HEK293 (cell line): ENCODE data around the gene ENAH.

Source experiments
- CTCF ChIA-PET: fragments of 350-600 bp; formaldehyde crosslinking; extraction: SDS; loops from one replicate; lab custom pipeline; 2021; ENCODE audit warnings: antibody characterized with exemption; lab: Yijun Ruan, JAX
- POLR2A ChIA-PET: fragments of 300-600 bp; formaldehyde crosslinking; extraction: SDS; loops from one replicate; lab custom pipeline; 2020; ENCODE audit warnings: antibody characterized with exemption, inconsistent platforms; lab: Yijun Ruan, JAX
- H3K27ac ChIP-seq: fragments of 200-500 bp; sonication (Bioruptor generic); 2 replicates; pipeline ENCODE4 v1.5.1; 2014; ENCODE audit warnings: low read depth, low read length, control low read depth, inconsistent platforms; ENCODE audit errors: extremely low read depth
- H3K36me3 ChIP-seq, 2 experiments: fragments of 200-500 bp in 1 of 2; sonication (Bioruptor generic) in 1 of 2; 1 replicate in 1 of 2; 2 replicates in 1 of 2; pipeline ENCODE4 v1.5.1; 2014 to 2017; ENCODE audit warnings: inconsistent platforms in 2 of 2, low read length in 2 of 2; ENCODE audit not compliant: control insufficient read depth in 2 of 2, insufficient read depth in 1 of 2
- H3K4me1 ChIP-seq: fragments of 200-500 bp; sonication (Bioruptor generic); 2 replicates; pipeline ENCODE4 v1.5.1; 2014; ENCODE audit warnings: mild to moderate bottlenecking, low read length, inconsistent platforms; ENCODE audit not compliant: control insufficient read depth, insufficient read depth
- H3K4me3 ChIP-seq: 2 replicates; pipeline ENCODE4 v1.5.1; 2011; ENCODE audit warnings: low read depth, mild to moderate bottlenecking, control low read depth, low read length, moderate library complexity
- H3K9me3 ChIP-seq: fragments of 200-500 bp; sonication (Bioruptor generic); 2 replicates; pipeline ENCODE4 v1.5.1; 2014; ENCODE audit warnings: low read depth, low read length, inconsistent platforms; ENCODE audit not compliant: control insufficient read depth, insufficient read depth
- BCL6B ChIP-seq: fragments of 450-650 bp; formaldehyde crosslinking; IDR thresholded peaks from 2 replicates; pipeline ENCODE4 v1.5.1; 2017; ENCODE audit warnings: missing biosample characterization, missing genetic modification characterization
- KLF1 ChIP-seq: fragments of 450-650 bp; formaldehyde crosslinking; IDR thresholded peaks from 2 replicates; pipeline ENCODE4 v1.5.1; 2016; ENCODE audit warnings: missing biosample characterization, missing genetic modification characterization
- MEIS1 ChIP-seq: sonication (generic); formaldehyde crosslinking; IDR thresholded peaks from 2 replicates; pipeline ENCODE4 v1.8.1; 2022; ENCODE audit warnings: missing genetic modification reagents, mild to moderate bottlenecking, borderline replicate concordance
- PRDM4 ChIP-seq: fragments of 450-650 bp; formaldehyde crosslinking; IDR thresholded peaks from 2 replicates; pipeline ENCODE4 v1.5.1; 2017; ENCODE audit warnings: missing biosample characterization, missing genetic modification characterization
- WT1 ChIP-seq: fragments of 450-650 bp; formaldehyde crosslinking; IDR thresholded peaks from 2 replicates; pipeline ENCODE4 v1.5.1; 2016; ENCODE audit warnings: missing biosample characterization, missing genetic modification characterization
- YY2 ChIP-seq: fragments of 450-650 bp; formaldehyde crosslinking; IDR thresholded peaks from 2 replicates; pipeline ENCODE4 v1.5.1; 2016; ENCODE audit warnings: missing biosample characterization, missing genetic modification characterization
- ZBTB17 ChIP-seq: fragments of 450-650 bp; formaldehyde crosslinking; IDR thresholded peaks from 2 replicates; pipeline ENCODE4 v1.5.1; 2016; ENCODE audit warnings: missing biosample characterization, missing genetic modification characterization
- ZNF121 ChIP-seq: fragments of 450-650 bp; formaldehyde crosslinking; IDR thresholded peaks from 2 replicates; pipeline ENCODE4 v1.5.1; 2016; ENCODE audit warnings: missing biosample characterization, missing genetic modification characterization
- ZNF2 ChIP-seq: fragments of 450-650 bp; formaldehyde crosslinking; IDR thresholded peaks from 2 replicates; pipeline ENCODE4 v1.5.1; 2016; ENCODE audit warnings: missing biosample characterization, missing genetic modification characterization
- ZNF335 ChIP-seq: fragments of 450-650 bp; formaldehyde crosslinking; conservative IDR thresholded peaks from 2 replicates; pipeline ENCODE4 v1.5.1; 2016; ENCODE audit warnings: missing biosample characterization, missing genetic modification characterization
- ZNF341 ChIP-seq: fragments of 450-650 bp; formaldehyde crosslinking; IDR thresholded peaks from 2 replicates; pipeline ENCODE4; 2016; ENCODE audit warnings: low read depth, missing biosample characterization, missing genetic modification characterization
- ZNF416 ChIP-seq: fragments of 450-650 bp; formaldehyde crosslinking; IDR thresholded peaks from 2 replicates; pipeline ENCODE4 v1.5.1; 2016; ENCODE audit warnings: missing biosample characterization, missing genetic modification characterization
- ZNF529 ChIP-seq: fragments of 450-650 bp; formaldehyde crosslinking; IDR thresholded peaks from 2 replicates; pipeline ENCODE4 v1.5.1; 2017; ENCODE audit warnings: missing genetic modification characterization, missing biosample characterization; ENCODE audit not compliant: insufficient replicate concordance
- ZNF544 ChIP-seq: fragments of 450-650 bp; formaldehyde crosslinking; IDR thresholded peaks from 2 replicates; pipeline ENCODE4 v1.5.0; 2017; ENCODE audit warnings: missing biosample characterization, missing genetic modification characterization
- ZNF548 ChIP-seq: fragments of 450-650 bp; formaldehyde crosslinking; IDR thresholded peaks from 2 replicates; pipeline ENCODE4 v1.5.1; 2016; ENCODE audit warnings: missing biosample characterization, missing genetic modification characterization
- ZNF600 ChIP-seq: fragments of 450-650 bp; formaldehyde crosslinking; IDR thresholded peaks from 2 replicates; pipeline ENCODE4 v1.5.1; 2016; ENCODE audit warnings: missing biosample characterization, missing genetic modification characterization
- ZNF639 ChIP-seq: fragments of 450-650 bp; formaldehyde crosslinking; IDR thresholded peaks from 2 replicates; pipeline ENCODE4 v1.5.1; 2016; ENCODE audit warnings: missing biosample characterization, missing genetic modification characterization
- ZNF660 ChIP-seq: fragments of 450-650 bp; IDR thresholded peaks from 2 replicates; pipeline ENCODE4 v1.5.1; 2018; ENCODE audit warnings: missing biosample characterization, mild to moderate bottlenecking, missing genetic modification characterization

ENAH gene

GRCh38 chr1:225448146-225448805, 204.6 kb downstream of the ENAH start:
- no peak overlapping the region for H3K4me3 ChIP-seq

DNA sequence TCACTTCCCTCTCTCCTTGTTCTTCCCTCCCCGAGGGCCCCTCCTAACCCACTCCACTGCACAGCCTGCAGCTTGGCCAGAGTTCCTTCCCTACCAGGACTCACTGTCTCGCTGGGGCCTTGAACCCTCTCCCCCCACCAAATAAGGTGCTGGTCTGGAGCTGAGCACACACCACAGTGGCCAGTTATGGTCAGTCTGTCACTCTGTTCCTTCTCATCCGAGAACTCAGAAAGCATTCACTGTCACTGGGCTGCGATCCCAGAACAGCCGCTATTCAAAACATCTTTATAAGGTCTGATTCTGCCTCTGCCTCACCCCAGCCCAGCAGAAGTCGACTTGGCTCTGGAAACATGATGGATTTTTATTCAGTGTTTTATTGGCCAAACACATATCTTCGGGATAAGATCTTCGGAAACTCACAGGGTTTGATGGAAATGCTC, 205.3 kb downstream of the ENAH start:
- H3K36me3 ChIP-seq: no peaks in the 10 kb centered on the region
- H3K4me1 ChIP-seq: 0 out of 2 replicates have a peak, but pooled peaks cover 2% of the 10 kb centered on the region
- no peaks in the 10 kb centered on the region for H3K9me3 ChIP-seq
- TF ChIP-seq YY2 (tag by site-specific recombination) (no peak), ZNF335 (tag by site-specific recombination) (peak; percentile 41; the same call in 1 of the 2 replicates), MEIS1 (CRISPR knock-in tag) (no peak), ZNF341 (peak; percentile 46), PRDM4 (tag by site-specific recombination) (no peak), ZNF529 (tag by site-specific recombination) (no peak), ZNF600 (peak; percentile 46; the same call in 1 of the 2 replicates), ZBTB17 (tag by site-specific recombination) (peak; percentile 64)
- H3K4me3 ChIP-seq: no peak overlapping the region
- no peak overlapping the region for H3K27ac ChIP-seq
- CTCF ChIA-PET: interaction anchor here (0.5 to 0.6 kb wide), 2 partner anchors 974 to 1184 kb away, joined by 3 read pairs; no protein-coding TSS in a partner anchor
- POLR2A ChIA-PET: no interaction called here

More at GRCh38 chr1:225448146-225448805, 204.6 kb downstream of the ENAH start:
- Histone ChIP-seq H3K4me1 (0 out of 2 replicates have a peak, but pooled peaks cover 2% of the 10 kb centered on the region), H3K27ac (no peak overlapping the region), H3K9me3 (no peaks in the 10 kb centered on the region), H3K36me3 (no peaks in the 10 kb centered on the region)
- TF ChIP-seq KLF1 (no peak), WT1 (tag by site-specific recombination) (no peak), ZNF416 (no peak), ZNF660 (tag by site-specific recombination) (no peak)
- ChIA-PET CTCF (interaction anchor here (0.5 to 0.6 kb wide), 2 partner anchors 975 to 1184 kb away, joined by 3 read pairs; no protein-coding TSS in a partner anchor), POLR2A (no interaction called here)

DNA sequence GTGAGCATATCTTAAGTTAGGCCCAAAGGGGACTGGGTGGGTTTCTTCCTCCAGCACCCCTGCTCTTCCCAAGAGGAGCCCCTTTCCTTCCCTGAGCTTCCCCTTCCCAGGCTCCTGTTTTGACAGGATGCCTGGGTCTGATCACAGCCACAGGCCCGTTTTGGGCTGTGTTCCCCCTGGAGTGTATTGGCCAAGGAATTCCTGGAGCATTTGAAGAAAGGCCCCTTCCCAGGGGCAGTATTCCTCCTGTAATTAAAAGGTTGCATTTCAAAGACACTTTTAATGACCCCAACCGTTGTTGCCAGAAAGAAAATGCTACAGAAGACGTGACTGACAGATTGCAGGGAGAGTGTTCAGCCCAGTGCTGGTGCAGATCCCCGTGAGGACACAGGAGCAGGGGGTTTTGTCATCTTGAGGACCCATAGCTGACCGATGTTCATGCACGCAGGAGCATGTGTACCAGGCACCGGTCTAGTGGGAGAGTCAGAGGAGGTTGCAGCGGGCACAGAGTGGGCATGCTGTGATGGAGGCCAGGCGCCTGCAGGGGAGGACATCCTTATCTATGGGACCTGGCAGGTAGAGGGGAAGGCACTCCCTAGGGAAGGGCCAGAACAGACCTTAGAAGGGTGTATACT, 205.8 kb downstream of the ENAH start:
- TF ChIP-seq ZNF335 (tag by site-specific recombination) (peak; percentile 98), BCL6B (tag by site-specific recombination) (no peak)
- Histone ChIP-seq H3K36me3 (no peaks in the 10 kb centered on the region), H3K27ac (no peak overlapping the region), H3K4me1 (0 out of 2 replicates have a peak, but pooled peaks cover 2% of the 10 kb centered on the region), H3K9me3 (no peaks in the 10 kb centered on the region), H3K4me3 (no peak overlapping the region)
- CTCF ChIA-PET: interaction anchor here (0.5 kb wide), 1 partner anchor 132 kb away, joined by 3 read pairs; no protein-coding TSS in a partner anchor
- POLR2A ChIA-PET: no interaction called here

DNA sequence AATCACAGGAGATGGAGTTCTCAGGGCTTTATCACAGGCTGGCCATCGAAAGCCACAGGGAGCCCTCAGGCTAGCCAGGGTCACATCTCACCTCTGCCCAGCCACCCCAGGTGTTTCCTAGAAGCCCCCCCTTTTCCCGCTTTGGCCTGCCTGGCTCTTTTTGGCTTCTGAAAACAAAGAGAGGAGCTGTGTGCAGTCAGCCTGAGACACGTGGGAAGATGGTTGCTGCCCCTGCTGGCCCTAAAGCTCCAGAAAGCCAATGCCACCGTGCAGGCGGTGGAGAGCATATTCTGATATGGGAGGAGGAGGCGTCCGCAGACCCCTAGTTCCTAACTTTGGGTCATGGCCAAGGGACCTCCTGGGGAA, 206.3 kb downstream of the ENAH start:
- Histone ChIP-seq H3K4me1 (0 out of 2 replicates have a peak, but pooled peaks cover 2% of the 10 kb centered on the region), H3K36me3 (no peaks in the 10 kb centered on the region), H3K9me3 (no peaks in the 10 kb centered on the region), H3K4me3 (no peak overlapping the region), H3K27ac (no peak overlapping the region)
- ChIA-PET POLR2A (no interaction called here), CTCF (interaction anchor here (0.5 kb wide), 1 partner anchor 131 kb away, joined by 3 read pairs; no protein-coding TSS in a partner anchor)
- TF ChIP-seq ZNF548 (tag by site-specific recombination) (no peak), ZNF2 (tag by site-specific recombination) (no peak), ZNF121 (tag by site-specific recombination) (no peak), ZNF544 (no peak), ZNF639 (no peak)
